ENCODE data around the gene GPR132. TPM values are rescaled to one million over a fixed set of nuclear protein-coding genes. Genes with fewer than 3 reads are reported as not detected.

GPR132 gene
- total and polyA plus RNA-seq, 9 of the 15 experiments (the other 6 are each of a cell fraction or from before 2014, with no cell fraction given), result 0.01 to 1.1 (median 0.25) TPM; not detected in 1

DNA sequence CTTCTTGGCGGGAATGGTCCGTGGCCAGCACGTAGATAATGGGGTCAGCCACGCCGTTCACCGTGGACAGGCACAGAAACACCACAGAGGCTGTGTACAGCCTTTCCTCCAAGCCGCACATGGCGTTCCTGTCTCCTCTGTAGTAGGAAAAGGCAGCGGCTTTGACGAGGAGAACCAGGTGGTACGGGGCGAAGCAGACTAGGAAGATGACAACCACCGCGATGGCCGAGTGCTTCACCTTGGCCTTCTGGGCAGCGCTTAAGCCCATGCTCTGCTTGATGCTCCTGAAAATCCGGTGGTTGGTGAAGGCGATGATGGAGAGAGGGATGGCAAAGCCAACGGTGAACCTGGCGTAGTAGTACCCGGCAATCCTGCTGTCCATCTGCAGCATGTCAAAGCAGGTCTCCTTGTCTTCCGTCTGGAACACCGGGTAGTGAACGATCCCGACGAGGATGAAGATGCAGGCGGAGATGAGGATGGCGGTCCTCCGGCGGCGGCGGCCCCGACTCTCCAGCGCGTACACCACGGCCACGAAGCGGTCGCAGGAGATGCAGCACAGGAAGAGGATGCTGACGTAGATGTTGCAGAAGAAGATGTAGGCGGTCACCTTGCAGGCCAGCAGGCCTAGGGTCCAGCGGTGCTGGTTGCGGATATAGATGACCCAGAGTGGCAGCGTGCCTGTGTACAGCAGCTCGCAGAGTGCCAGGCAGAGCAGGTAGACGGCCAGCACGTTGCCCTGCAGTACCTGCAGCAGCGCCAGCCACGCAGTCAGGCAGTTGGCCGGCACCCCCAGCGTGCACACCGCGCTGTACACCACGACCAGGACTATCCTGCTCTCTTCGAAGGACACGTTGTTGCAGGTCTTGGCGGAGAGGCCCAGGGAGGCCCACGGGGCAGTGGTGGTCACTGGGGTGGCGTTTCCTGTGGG, 13.8 kb downstream of the GPR132 start (continued):
- TF ChIP-seq, protein P1, sequence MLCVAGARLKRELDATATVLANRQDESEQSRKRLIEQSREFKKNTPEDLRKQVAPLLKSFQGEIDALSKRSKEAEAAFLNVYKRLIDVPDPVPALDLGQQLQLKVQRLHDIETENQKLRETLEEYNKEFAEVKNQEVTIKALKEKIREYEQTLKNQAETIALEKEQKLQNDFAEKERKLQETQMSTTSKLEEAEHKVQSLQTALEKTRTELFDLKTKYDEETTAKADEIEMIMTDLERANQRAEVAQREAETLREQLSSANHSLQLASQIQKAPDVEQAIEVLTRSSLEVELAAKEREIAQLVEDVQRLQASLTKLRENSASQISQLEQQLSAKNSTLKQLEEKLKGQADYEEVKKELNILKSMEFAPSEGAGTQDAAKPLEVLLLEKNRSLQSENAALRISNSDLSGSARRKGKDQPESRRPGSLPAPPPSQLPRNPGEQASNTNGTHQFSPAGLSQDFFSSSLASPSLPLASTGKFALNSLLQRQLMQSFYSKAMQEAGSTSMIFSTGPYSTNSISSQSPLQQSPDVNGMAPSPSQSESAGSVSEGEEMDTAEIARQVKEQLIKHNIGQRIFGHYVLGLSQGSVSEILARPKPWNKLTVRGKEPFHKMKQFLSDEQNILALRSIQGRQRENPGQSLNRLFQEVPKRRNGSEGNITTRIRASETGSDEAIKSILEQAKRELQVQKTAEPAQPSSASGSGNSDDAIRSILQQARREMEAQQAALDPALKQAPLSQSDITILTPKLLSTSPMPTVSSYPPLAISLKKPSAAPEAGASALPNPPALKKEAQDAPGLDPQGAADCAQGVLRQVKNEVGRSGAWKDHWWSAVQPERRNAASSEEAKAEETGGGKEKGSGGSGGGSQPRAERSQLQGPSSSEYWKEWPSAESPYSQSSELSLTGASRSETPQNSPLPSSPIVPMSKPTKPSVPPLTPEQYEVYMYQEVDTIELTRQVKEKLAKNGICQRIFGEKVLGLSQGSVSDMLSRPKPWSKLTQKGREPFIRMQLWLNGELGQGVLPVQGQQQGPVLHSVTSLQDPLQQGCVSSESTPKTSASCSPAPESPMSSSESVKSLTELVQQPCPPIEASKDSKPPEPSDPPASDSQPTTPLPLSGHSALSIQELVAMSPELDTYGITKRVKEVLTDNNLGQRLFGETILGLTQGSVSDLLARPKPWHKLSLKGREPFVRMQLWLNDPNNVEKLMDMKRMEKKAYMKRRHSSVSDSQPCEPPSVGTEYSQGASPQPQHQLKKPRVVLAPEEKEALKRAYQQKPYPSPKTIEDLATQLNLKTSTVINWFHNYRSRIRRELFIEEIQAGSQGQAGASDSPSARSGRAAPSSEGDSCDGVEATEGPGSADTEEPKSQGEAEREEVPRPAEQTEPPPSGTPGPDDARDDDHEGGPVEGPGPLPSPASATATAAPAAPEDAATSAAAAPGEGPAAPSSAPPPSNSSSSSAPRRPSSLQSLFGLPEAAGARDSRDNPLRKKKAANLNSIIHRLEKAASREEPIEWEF (CRISPR knock-in tag; IDR thresholded peaks at IDR 0.05), result no peak
- TF ChIP-seq NFE2L1 (tag; IDR thresholded peaks at IDR 0.05; ENCODE audit: borderline replicate concordance, low read depth), result no peak

DNA sequence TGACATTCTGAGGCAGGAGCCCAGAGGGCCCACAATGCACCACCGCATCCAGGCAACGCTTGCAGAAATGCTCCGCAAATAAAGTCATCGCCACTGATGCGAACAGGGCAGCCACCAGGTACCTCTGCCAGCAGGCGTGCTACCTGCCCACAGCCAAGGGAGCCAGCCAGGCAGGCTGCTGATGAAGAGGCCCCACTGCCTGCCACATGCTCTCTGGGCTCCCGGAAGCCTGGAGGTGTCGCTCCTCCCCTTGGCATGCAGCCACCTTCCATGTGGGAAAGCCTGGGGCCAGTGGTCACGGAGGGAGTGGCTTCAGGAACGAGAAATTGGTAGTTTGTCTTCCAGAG, 14.7 kb downstream of the GPR132 start:
- Histone ChIP-seq H3K36me3 (ENCODE audit: control insufficient read depth, insufficient read depth, low read length) (no peaks in the 10 kb centered on the region), H3K4me1 (replicated peaks in 1 of 2; ENCODE audit: control insufficient read depth in 2 of 2, insufficient read depth in 2 of 2, low read length in 2 of 2) (peaks cover 0 to 29% of the 10 kb centered on the region in 2 experiments; a peak in 2 of 5 replicates), H3K4me2 (ENCODE audit: insufficient read depth, low read length) (no peak overlapping the region), H3K79me2 (ENCODE audit: control insufficient read depth, insufficient read depth, low read length) (no peaks in the 10 kb centered on the region), H3K9me1 (ENCODE audit: control insufficient read depth, insufficient read depth, low read length) (no peaks in the 10 kb centered on the region), H3K27ac (ENCODE audit: extremely low read depth, low read depth, low read length) (no peak overlapping the region), H3K9ac (ENCODE audit: insufficient read depth in 1 of 2, low read depth in 2 of 2, low read length in 2 of 2) (peak overlapping the region in 1 of 2 experiments; percentile 17; a peak in 1 of 4 replicates), H3K27me3 (ENCODE audit: control insufficient read depth in 2 of 2, insufficient read depth in 2 of 2, low read length in 2 of 2) (peaks cover 0 to 19% of the 10 kb centered on the region in 2 experiments; a peak in 3 of 5 replicates), H3K4me3 (no peak overlapping the region), H2AFZ (ENCODE audit: low read depth, low read length) (peak overlapping the region; percentile 58; the same call in 1 of the 2 replicates), H4K20me1 (replicated peaks; ENCODE audit: control insufficient read depth, insufficient read depth, low read length) (no peaks in the 10 kb centered on the region), H3K9me3 (replicated peaks; ENCODE audit: control insufficient read depth, insufficient read depth, low read depth, low read length) (no peaks in the 10 kb centered on the region)
- BruUV-seq (replicated peaks), result no TSS peak
- 47% methylated on average over 8 of the region's 10 CpGs for WGBS (ENCODE audit: insufficient coverage, low coverage, missing lambda C conversion rate)
- POLR2A ChIA-PET, result no interaction called here
- DNase-seq (ENCODE audit: extremely low read depth in 1 of 4, low spot score in 3 of 4) (peak; percentile 34 to 43 (median 38)), ATAC-seq (peak; percentile 28; the same call in 1 of the 3 replicates), FAIRE-seq (no peak)
- CTCF ChIA-PET (ENCODE audit: low intra/inter-chr PET ratio), result no interaction called here
- intact Hi-C loops (cut with micrococcal nuclease) (no loop called here), in situ Hi-C loops (cut with MboI) (no loop called here)
- peak; percentile 72 for TF ChIP-seq NFIC (IDR thresholded peaks at IDR 0.05)
- TF ChIP-seq MAZ (CRISPR knock-in tag; conservative IDR thresholded peaks at IDR 0.05 in 1 of 2, IDR thresholded peaks at IDR 0.05 in 1 of 2), result peak in 1 of 2 experiments; percentile 23; a peak in 1 of 4 replicates
- TF ChIP-seq, protein P2, sequence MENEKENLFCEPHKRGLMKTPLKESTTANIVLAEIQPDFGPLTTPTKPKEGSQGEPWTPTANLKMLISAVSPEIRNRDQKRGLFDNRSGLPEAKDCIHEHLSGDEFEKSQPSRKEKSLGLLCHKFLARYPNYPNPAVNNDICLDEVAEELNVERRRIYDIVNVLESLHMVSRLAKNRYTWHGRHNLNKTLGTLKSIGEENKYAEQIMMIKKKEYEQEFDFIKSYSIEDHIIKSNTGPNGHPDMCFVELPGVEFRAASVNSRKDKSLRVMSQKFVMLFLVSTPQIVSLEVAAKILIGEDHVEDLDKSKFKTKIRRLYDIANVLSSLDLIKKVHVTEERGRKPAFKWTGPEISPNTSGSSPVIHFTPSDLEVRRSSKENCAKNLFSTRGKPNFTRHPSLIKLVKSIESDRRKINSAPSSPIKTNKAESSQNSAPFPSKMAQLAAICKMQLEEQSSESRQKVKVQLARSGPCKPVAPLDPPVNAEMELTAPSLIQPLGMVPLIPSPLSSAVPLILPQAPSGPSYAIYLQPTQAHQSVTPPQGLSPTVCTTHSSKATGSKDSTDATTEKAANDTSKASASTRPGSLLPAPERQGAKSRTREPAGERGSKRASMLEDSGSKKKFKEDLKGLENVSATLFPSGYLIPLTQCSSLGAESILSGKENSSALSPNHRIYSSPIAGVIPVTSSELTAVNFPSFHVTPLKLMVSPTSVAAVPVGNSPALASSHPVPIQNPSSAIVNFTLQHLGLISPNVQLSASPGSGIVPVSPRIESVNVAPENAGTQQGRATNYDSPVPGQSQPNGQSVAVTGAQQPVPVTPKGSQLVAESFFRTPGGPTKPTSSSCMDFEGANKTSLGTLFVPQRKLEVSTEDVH (IDR thresholded peaks at IDR 0.05; ENCODE audit: low read depth, partially characterized antibody), result no peak
- TF ChIP-seq, protein P3, sequence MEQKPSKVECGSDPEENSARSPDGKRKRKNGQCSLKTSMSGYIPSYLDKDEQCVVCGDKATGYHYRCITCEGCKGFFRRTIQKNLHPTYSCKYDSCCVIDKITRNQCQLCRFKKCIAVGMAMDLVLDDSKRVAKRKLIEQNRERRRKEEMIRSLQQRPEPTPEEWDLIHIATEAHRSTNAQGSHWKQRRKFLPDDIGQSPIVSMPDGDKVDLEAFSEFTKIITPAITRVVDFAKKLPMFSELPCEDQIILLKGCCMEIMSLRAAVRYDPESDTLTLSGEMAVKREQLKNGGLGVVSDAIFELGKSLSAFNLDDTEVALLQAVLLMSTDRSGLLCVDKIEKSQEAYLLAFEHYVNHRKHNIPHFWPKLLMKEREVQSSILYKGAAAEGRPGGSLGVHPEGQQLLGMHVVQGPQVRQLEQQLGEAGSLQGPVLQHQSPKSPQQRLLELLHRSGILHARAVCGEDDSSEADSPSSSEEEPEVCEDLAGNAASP (IDR thresholded peaks at IDR 0.05), result no peak
- TF ChIP-seq, protein P4, sequence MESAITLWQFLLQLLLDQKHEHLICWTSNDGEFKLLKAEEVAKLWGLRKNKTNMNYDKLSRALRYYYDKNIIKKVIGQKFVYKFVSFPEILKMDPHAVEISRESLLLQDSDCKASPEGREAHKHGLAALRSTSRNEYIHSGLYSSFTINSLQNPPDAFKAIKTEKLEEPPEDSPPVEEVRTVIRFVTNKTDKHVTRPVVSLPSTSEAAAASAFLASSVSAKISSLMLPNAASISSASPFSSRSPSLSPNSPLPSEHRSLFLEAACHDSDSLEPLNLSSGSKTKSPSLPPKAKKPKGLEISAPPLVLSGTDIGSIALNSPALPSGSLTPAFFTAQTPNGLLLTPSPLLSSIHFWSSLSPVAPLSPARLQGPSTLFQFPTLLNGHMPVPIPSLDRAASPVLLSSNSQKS (CRISPR knock-in tag; IDR thresholded peaks at IDR 0.05), result no peak

All from K562 (cell line).